Muscle layer of colon (tissue), 2 donors: ENCODE measurements around the gene APOBEC3F.

ENCODE experiments used
- H3K27ac ChIP-seq: one replicate; pipeline ENCODE4 v1.7.0; 2013; ENCODE audit warnings: low read depth, mild to moderate bottlenecking, low read length, moderate library complexity
- H3K27me3 ChIP-seq, 2 donors: one replicate each; pipeline ENCODE4 v1.7.0; 2013; ENCODE audit warnings: low read length in 2 of 2, mild to moderate bottlenecking in 2 of 2; ENCODE audit not compliant: insufficient read depth in 2 of 2, control insufficient read depth in 1 of 2
- H3K36me3 ChIP-seq: one replicate; pipeline ENCODE4 v1.7.0; 2013; ENCODE audit warnings: mild to moderate bottlenecking, low read length; ENCODE audit not compliant: insufficient read depth
- H3K4me1 ChIP-seq: one replicate; pipeline ENCODE4 v1.7.0; 2013; ENCODE audit warnings: mild to moderate bottlenecking, low read length; ENCODE audit not compliant: insufficient read depth
- H3K4me3 ChIP-seq, 2 donors: one replicate each; pipeline ENCODE4 v1.7.0; 2013; ENCODE audit warnings: low read length in 2 of 2, low read depth in 1 of 2, mild to moderate bottlenecking in 1 of 2, moderate library complexity in 1 of 2
- H3K9ac ChIP-seq: one replicate; pipeline ENCODE4 v1.7.0; 2013; ENCODE audit warnings: low read length
- H3K9me3 ChIP-seq: one replicate; pipeline ENCODE4 v1.7.0; 2013; ENCODE audit warnings: mild to moderate bottlenecking, low read length
- donor health status: abdominal sarcoma.
- donor health status: Adenocarcinoma of cecum.

The APOBEC3F gene

DNA sequence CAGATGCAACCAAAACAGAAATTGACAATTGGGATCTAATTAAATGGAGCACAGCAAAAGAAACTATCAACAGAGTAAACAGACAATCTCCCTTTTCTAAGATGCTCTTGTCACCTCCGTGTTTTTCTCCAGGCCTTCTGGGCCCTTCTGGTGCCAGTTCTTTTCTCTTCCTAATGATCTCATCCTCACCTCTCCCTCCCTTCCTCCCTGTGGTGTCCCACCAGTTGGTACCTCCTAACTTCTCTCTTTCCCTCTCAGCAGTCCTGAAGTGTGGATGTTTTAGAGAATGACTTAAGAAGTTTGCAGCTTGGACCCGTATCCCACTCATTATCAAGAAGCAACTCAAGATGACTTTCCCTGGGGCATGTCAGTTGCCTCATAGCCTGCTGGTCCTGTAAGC lies 62.8 kb downstream of the APOBEC3F start:
- no peak overlapping the region for H3K9ac ChIP-seq
- H3K27ac ChIP-seq = no peak overlapping the region
- H3K4me3 ChIP-seq = no peak overlapping the region
- H3K36me3 ChIP-seq = no peaks in the 10 kb centered on the region
- no peaks in the 10 kb centered on the region for H3K4me1 ChIP-seq
- H3K27me3 ChIP-seq = no peaks in the 10 kb centered on the region
- H3K9me3 ChIP-seq = no peaks in the 10 kb centered on the region
